Left lung (tissue), 10 donors: ENCODE results near the gene TSHZ2. TPM values are rescaled to one million over a fixed set of nuclear protein-coding genes. Genes with fewer than 3 reads are reported as not detected.

Experiments
- ATAC-seq: fragments of 200-7000 bp; cut with Tn5 transposase; one replicate; pipeline ENCODE4 v1.9.1; 2020; ENCODE audit warnings: moderate library complexity
- DNase-seq, 4 donors: peaks; one replicate each; pipeline ENCODE4 v3.0.0-alpha.2; 2013 to 2020
- H3K27ac ChIP-seq, 2 donors: fragments of 200-600 bp; sonication (generic) in 1 of 2; one replicate each; pipeline versions ENCODE4 v1.5.0 to v1.8.0; 2020 to 2021
- H3K27me3 ChIP-seq, 2 donors: fragments of 200-600 bp; sonication (generic) in 1 of 2; one replicate each; pipeline versions ENCODE4 v1.5.0 to v1.8.0; 2020 to 2021
- H3K36me3 ChIP-seq, 2 donors: fragments of 200-600 bp; sonication (generic) in 1 of 2; one replicate each; pipeline versions ENCODE4 v1.5.0 to v1.8.0; 2020 to 2021
- H3K4me1 ChIP-seq, 2 donors: fragments of 200-600 bp; one replicate each; pipeline ENCODE4 v1.8.0; 2021
- H3K4me3 ChIP-seq, 2 donors: fragments of 200-600 bp; sonication (generic) in 1 of 2; one replicate each; pipeline versions ENCODE4 v1.5.0 to v1.8.0; 2020 to 2021; ENCODE audit warnings: mild to moderate bottlenecking in 1 of 2
- H3K9me3 ChIP-seq, 2 donors: fragments of 200-600 bp; sonication (generic) in 1 of 2; one replicate each; pipeline versions ENCODE4 v1.5.0 to v1.8.0; 2020 to 2021
- intact Hi-C, 2 donors: fragments of 100-400 bp; cut with DNase I; formaldehyde crosslinking; loops; one replicate each; pipeline versions ENCODE4 v1.11.2 to v1.14.2; 2022
- polyA plus RNA-seq, 6 donors: library from polyadenylated mRNA; unstranded; fragments of 120-200 nt; gene quantifications; one replicate each; pipeline ENCODE4 v1.2.1, GENCODE V29; 2013; ENCODE audit not compliant: insufficient read length in 6 of 6
- total RNA-seq, 2 donors: library from RNA; stranded (reverse); fragmentation: NEBNext Ultra II Directional; extraction: Animal tissue kit (Norgen Biotek cat#: 25700); gene quantifications; one replicate each; pipeline ENCODE4 v1.2.1, GENCODE V29; 2021
- TF ChIP-seq, protein P1 (sequence below), 2 donors: fragments of 200-600 bp; sonication (generic) in 1 of 2; IDR thresholded peaks; one replicate each; pipeline versions ENCODE4 v1.5.0 to v1.8.0; 2021; ENCODE audit warnings: antibody characterized with exemption in 2 of 2
- donor health status: DM: no; HTN: yes; CAD: no.
- donor health status: DM: no; HTN: no; CAD: no.

Gene TSHZ2
- total and polyA plus RNA-seq, 8 donors: 7.6 to 20.7 (median 13.9) TPM

DNA sequence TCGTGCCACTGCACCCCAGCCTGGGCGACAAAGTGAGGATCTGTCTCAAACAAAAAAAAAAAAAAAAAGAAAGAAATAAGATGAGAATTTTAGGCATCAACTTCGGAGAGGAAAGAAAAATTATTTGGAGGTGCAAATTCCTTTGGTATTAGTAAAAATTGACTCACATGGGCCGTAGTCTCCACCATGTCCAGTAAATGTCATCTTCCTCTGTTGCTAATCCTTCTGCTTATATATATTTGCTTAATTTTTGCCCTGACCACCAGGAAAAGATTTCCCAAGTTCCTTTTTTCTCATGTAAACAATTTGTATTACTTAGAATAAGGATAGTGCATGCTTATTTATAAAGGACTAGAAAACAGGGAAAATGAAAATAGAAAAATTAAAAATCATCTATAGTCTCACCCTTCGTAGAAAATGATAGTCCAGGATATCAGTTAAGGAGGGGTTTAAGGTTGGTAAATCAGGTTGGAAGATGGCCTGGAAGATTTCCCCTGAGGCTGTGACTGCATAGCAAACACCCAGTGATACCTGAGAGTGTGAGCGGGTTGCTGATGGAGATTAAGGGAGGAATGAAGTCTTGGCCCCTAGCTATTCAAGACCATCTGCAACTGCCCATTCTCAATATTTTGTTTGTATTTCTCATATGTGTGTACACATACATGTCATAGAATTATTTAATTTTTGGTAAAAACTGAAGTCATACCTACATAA, 380.7 kb downstream of the TSHZ2 start:
- H3K4me3 ChIP-seq: no peak overlapping the region

DNA sequence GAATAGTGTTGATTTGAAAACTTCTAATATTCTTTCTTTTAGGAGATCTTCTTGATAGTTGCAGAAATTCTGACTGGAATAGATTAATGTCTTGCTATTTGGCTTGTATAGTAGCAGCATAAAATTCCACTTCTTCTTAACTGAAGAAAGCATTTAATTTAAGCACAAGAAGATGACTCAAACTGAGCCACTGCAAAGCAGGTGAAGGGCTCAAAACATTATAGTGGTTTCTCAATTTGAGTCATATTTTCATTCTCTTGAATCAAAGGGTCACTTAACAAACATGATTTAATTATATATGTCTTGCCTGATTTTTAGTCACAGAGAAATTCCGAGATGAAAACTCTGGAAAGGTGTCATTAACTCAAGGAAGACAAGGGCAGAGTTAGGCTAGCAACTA, 382.2 kb downstream of the TSHZ2 start:
- DNase-seq (no peak), ATAC-seq (no peak)
- Histone ChIP-seq H3K27me3 (no peaks in the 10 kb centered on the region), H3K4me3 (no peak overlapping the region), H3K36me3 (no peaks in the 10 kb centered on the region), H3K4me1 (no peaks in the 10 kb centered on the region), H3K9me3 (peaks cover 0 to 17% of the 10 kb centered on the region in 2 donors), H3K27ac (no peak overlapping the region)
- intact Hi-C loops: no loop called here
- TF ChIP-seq, protein P1, sequence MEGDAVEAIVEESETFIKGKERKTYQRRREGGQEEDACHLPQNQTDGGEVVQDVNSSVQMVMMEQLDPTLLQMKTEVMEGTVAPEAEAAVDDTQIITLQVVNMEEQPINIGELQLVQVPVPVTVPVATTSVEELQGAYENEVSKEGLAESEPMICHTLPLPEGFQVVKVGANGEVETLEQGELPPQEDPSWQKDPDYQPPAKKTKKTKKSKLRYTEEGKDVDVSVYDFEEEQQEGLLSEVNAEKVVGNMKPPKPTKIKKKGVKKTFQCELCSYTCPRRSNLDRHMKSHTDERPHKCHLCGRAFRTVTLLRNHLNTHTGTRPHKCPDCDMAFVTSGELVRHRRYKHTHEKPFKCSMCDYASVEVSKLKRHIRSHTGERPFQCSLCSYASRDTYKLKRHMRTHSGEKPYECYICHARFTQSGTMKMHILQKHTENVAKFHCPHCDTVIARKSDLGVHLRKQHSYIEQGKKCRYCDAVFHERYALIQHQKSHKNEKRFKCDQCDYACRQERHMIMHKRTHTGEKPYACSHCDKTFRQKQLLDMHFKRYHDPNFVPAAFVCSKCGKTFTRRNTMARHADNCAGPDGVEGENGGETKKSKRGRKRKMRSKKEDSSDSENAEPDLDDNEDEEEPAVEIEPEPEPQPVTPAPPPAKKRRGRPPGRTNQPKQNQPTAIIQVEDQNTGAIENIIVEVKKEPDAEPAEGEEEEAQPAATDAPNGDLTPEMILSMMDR (IDR thresholded peaks at IDR 0.05): no peak

More for the DNA sequence above, 380.7 kb downstream of the TSHZ2 start:
- ATAC-seq (no peak), DNase-seq (no peak)
- H3K27me3 ChIP-seq: no peaks in the 10 kb centered on the region
- intact Hi-C loops: no loop called here
- H3K9me3 ChIP-seq: peaks cover 0 to 17% of the 10 kb centered on the region in 2 donors
- no peaks in the 10 kb centered on the region for H3K36me3 ChIP-seq
- no peak overlapping the region for H3K27ac ChIP-seq
- TF ChIP-seq, protein P1 (IDR thresholded peaks at IDR 0.05): no peak
- no peaks in the 10 kb centered on the region for H3K4me1 ChIP-seq

DNA sequence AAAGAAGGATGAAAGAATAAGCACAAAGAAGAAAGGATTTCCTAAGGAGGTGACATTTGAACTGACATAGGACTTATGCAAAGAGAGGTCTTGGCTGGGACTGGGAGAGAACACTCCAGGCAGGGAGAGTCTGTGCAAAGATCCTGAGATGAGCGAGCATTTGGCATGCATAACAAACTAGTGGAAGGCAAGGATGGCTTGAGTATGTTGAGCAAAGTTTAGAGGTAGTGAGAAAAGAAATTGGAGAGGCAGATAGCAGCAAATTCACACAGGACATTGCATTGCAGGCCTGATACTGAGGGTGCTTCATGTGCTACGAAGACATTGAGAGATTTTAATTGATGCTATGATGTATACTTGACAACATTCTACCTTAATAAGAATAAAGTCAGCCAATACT, 383.6 kb downstream of the TSHZ2 start:
- Histone ChIP-seq H3K4me3 (no peak overlapping the region), H3K9me3 (peaks cover 0 to 17% of the 10 kb centered on the region in 2 donors), H3K27me3 (no peaks in the 10 kb centered on the region), H3K27ac (no peak overlapping the region), H3K36me3 (no peaks in the 10 kb centered on the region), H3K4me1 (no peaks in the 10 kb centered on the region)
- intact Hi-C loops: no loop called here
- ATAC-seq: no peak
- TF ChIP-seq, protein P1 (IDR thresholded peaks at IDR 0.05): no peak
- DNase-seq: no peak

DNA sequence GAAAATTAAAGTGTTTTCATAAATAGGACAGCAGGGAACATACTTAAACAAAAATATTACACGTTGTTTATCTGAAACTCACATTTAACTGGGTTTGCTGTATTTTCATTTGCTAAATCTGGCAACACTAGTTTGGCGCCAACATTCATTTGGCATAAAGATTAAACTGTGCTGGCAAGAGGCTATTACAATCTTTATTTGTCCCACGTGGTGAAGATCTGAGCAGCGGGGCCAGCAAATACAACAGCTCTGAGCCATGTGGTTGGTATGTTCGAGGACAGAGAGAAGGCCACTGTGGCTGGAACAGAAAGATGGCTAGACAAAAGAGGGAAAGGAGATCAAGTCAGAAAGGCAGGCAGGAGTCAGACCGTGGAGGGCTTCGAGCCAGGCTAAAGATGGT, 387.3 kb downstream of the TSHZ2 start:
- intact Hi-C loops: no loop called here
- ATAC-seq: no peak

DNA sequence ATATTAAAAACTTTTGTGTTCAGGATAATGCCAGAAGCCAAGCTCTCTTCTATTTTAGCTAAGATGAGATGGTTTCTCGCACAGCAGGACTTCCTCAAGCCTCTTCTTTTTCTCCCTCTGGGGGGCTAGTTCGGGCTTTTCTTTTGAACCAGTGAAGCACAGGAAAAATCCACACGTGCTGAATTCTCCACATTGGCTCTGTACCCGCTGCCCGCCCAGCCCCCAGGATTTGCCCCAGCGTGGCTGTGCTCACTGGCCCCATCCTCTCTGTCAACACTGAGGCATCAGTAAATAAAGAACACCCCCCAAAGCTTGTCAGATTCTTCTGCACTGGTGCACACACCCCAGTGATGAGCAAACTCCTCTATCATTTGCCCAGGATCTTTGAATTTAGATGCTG, 388.7 kb downstream of the TSHZ2 start:
- ATAC-seq (no peak), DNase-seq (no peak)
- H3K36me3 ChIP-seq: no peaks in the 10 kb centered on the region
- intact Hi-C loops: no loop called here
- TF ChIP-seq, protein P1 (IDR thresholded peaks at IDR 0.05): no peak
- no peak overlapping the region for H3K4me3 ChIP-seq
- H3K4me1 ChIP-seq: no peaks in the 10 kb centered on the region
- peaks cover 0 to 8% of the 10 kb centered on the region in 2 donors for H3K9me3 ChIP-seq
- no peak overlapping the region for H3K27ac ChIP-seq
- H3K27me3 ChIP-seq: no peaks in the 10 kb centered on the region

More for the DNA sequence above, 387.3 kb downstream of the TSHZ2 start:
- no peaks in the 10 kb centered on the region for H3K27me3 ChIP-seq
- TF ChIP-seq, protein P1 (IDR thresholded peaks at IDR 0.05): no peak
- DNase-seq: no peak
- no peak overlapping the region for H3K27ac ChIP-seq
- H3K4me1 ChIP-seq: no peaks in the 10 kb centered on the region
- H3K4me3 ChIP-seq: no peak overlapping the region
- peaks cover 0 to 17% of the 10 kb centered on the region in 2 donors for H3K9me3 ChIP-seq
- no peaks in the 10 kb centered on the region for H3K36me3 ChIP-seq
